Panc1 (cell line): Measurements from ENCODE around the gene SPINDOC. TPM values are rescaled to one million over a fixed set of nuclear protein-coding genes. Genes with fewer than 3 reads are reported as not detected.
A peak's percentile ranks its signal among the peaks of the same experiment; 100 is the strongest.

Source experiments
- ATAC-seq: fragments of 200-7000 bp; cut with Tn5 transposase; 2 replicates; pipeline ENCODE4 v1.9.1; 2020; ENCODE audit warnings: mild to moderate bottlenecking, moderate library complexity
- BruUV-seq: library from RNA; stranded (reverse); fragments of 400-500 nt; replicated peaks from 2 replicates; lab custom pipeline; 2021; lab: Mats Ljungman, UMichigan
- CTCF ChIA-PET: fragments of 300-600 bp; sonication (Branson Sonifier 250); formaldehyde crosslinking; loops from one replicate; lab custom pipeline; 2022; ENCODE audit warnings: antibody characterized with exemption; lab: Charles Lee
- POLR2A ChIA-PET: fragments of 300-600 bp; sonication (Branson Sonifier 250); formaldehyde crosslinking; loops from one replicate; lab custom pipeline; 2022; ENCODE audit warnings: antibody characterized with exemption; lab: Charles Lee
- DNase-seq: peaks from one replicate; pipeline ENCODE4 v3.0.0-alpha.2; 2010; ENCODE audit warnings: low read depth, low spot score
- H3K27ac ChIP-seq: 2 replicates; pipeline ENCODE4 v1.5.1; 2011; ENCODE audit warnings: mild to moderate bottlenecking, low read length, inconsistent platforms
- H3K27me3 ChIP-seq: fragments of 200-500 bp; sonication (Bioruptor generic); 2 replicates; pipeline ENCODE4 v1.6.0; 2014; ENCODE audit warnings: low read length, inconsistent platforms; ENCODE audit not compliant: control insufficient read depth, insufficient read depth
- H3K36me3 ChIP-seq: fragments of 200-500 bp; sonication (Bioruptor generic); 2 replicates; pipeline ENCODE4 v1.5.1; 2014; ENCODE audit warnings: inconsistent platforms, mild to moderate bottlenecking, low read length, moderate library complexity; ENCODE audit not compliant: control insufficient read depth, insufficient read depth
- H3K4me1 ChIP-seq: 2 replicates; pipeline ENCODE4 v1.5.1; 2011; ENCODE audit warnings: inconsistent platforms, mild to moderate bottlenecking, low read length, moderate library complexity; ENCODE audit not compliant: control insufficient read depth, insufficient read depth
- H3K4me3 ChIP-seq, 2 experiments: 2 replicates each; pipeline ENCODE4 v1.5.1; 2011 to 2012; ENCODE audit warnings: low read depth in 2 of 2, low read length in 2 of 2, mild to moderate bottlenecking in 2 of 2, inconsistent platforms in 1 of 2, moderate library complexity in 1 of 2
- H3K9me3 ChIP-seq: fragments of 200-500 bp; sonication (Bioruptor generic); 2 replicates; pipeline ENCODE4 v1.5.1; 2014; ENCODE audit warnings: low read depth, mild to moderate bottlenecking, inconsistent platforms, low read length, moderate library complexity; ENCODE audit not compliant: control insufficient read depth, insufficient read depth
- CTCF ChIP-seq: fragments of 450-650 bp; IDR thresholded peaks from 2 replicates; pipeline ENCODE4 v1.5.1; 2017; ENCODE audit warnings: mild to moderate bottlenecking
- POLR2AphosphoS5 ChIP-seq: IDR thresholded peaks from 2 replicates; pipeline ENCODE4 v1.6.1; 2012; ENCODE audit warnings: mild to moderate bottlenecking, low read depth, low read length, moderate library complexity
- SIN3A ChIP-seq: IDR thresholded peaks from 2 replicates; pipeline ENCODE4 v1.6.1; 2012; ENCODE audit warnings: low read depth, mild to moderate bottlenecking, low read length, moderate library complexity, borderline replicate concordance; ENCODE audit not compliant: insufficient read depth
- TCF7L2 ChIP-seq: IDR thresholded peaks from 2 replicates; pipeline ENCODE4 v1.6.1; 2011; ENCODE audit warnings: mild to moderate bottlenecking, low read depth, low read length, inconsistent platforms
- in situ Hi-C: cut with HindIII; loops from 2 replicates; pipeline ENCODE4 v1.10.0; 2016; ENCODE audit warnings: low sequenced_read_pairs, low pct_unique_long_range_greater_than_20kb
- intact Hi-C: fragments of 100-400 bp; cut with micrococcal nuclease; formaldehyde crosslinking; loops from one replicate; pipeline ENCODE4 v1.10.0; 2022; ENCODE audit not compliant: unreplicated experiment
- total RNA-seq: library from RNA; stranded (reverse); gene quantifications from one replicate; pipeline ENCODE4 v1.2.1, GENCODE V29; 2021; ENCODE audit not compliant: unreplicated experiment
- TF ChIP-seq, protein P1 (sequence below), 2 experiments: IDR thresholded peaks; 2 replicates each; pipeline ENCODE4 v1.6.1; 2011 to 2012; ENCODE audit warnings: low read depth in 2 of 2, control low read depth in 1 of 2, low read length in 1 of 2, mild to moderate bottlenecking in 1 of 2, moderate library complexity in 1 of 2; ENCODE audit not compliant: insufficient read depth in 1 of 2

Gene SPINDOC
- total RNA-seq, 1 experiment from 2014 or later = 59.1 TPM

- Histone ChIP-seq H3K36me3 (no peaks in the 10 kb centered on the region), H3K27me3 (no peaks in the 10 kb centered on the region), H3K4me3 (no peak overlapping the region), H3K4me1 (peaks cover 32% of the 10 kb centered on the region), H3K9me3 (no peaks in the 10 kb centered on the region), H3K27ac (no peak overlapping the region)
- ChIA-PET CTCF (no interaction called here), POLR2A (no interaction called here)
- intact Hi-C loops = no loop called here
- no TSS peak for BruUV-seq
- DNase-seq (no peak), ATAC-seq (no peak)
- TF ChIP-seq POLR2AphosphoS5 = no peak
- TF ChIP-seq TCF7L2 = no peak
- TF ChIP-seq SIN3A = no peak
- TF ChIP-seq, protein P1, sequence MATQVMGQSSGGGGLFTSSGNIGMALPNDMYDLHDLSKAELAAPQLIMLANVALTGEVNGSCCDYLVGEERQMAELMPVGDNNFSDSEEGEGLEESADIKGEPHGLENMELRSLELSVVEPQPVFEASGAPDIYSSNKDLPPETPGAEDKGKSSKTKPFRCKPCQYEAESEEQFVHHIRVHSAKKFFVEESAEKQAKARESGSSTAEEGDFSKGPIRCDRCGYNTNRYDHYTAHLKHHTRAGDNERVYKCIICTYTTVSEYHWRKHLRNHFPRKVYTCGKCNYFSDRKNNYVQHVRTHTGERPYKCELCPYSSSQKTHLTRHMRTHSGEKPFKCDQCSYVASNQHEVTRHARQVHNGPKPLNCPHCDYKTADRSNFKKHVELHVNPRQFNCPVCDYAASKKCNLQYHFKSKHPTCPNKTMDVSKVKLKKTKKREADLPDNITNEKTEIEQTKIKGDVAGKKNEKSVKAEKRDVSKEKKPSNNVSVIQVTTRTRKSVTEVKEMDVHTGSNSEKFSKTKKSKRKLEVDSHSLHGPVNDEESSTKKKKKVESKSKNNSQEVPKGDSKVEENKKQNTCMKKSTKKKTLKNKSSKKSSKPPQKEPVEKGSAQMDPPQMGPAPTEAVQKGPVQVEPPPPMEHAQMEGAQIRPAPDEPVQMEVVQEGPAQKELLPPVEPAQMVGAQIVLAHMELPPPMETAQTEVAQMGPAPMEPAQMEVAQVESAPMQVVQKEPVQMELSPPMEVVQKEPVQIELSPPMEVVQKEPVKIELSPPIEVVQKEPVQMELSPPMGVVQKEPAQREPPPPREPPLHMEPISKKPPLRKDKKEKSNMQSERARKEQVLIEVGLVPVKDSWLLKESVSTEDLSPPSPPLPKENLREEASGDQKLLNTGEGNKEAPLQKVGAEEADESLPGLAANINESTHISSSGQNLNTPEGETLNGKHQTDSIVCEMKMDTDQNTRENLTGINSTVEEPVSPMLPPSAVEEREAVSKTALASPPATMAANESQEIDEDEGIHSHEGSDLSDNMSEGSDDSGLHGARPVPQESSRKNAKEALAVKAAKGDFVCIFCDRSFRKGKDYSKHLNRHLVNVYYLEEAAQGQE (IDR thresholded peaks at IDR 0.05; ENCODE audit: insufficient read depth in 1 of 2, low read depth in 2 of 2, low read length in 1 of 2) = no peak
- TF ChIP-seq CTCF = no peak
- in situ Hi-C loops = no loop called here
These were observed 56.4 kb downstream of the SPINDOC start for GRCh38 chr11:63869683-63870082.

GRCh38 chr11:63870351-63871140 is 57.3 kb downstream of the SPINDOC start:
- TF ChIP-seq SIN3A (no peak), POLR2AphosphoS5 (no peak), CTCF (no peak), TCF7L2 (no peak)
- TF ChIP-seq, protein P1 (IDR thresholded peaks at IDR 0.05; ENCODE audit: insufficient read depth in 1 of 2, low read depth in 2 of 2, low read length in 1 of 2) = no peak
- Histone ChIP-seq H3K4me1 (peaks cover 32% of the 10 kb centered on the region), H3K4me3 (no peak overlapping the region), H3K36me3 (no peaks in the 10 kb centered on the region), H3K27me3 (no peaks in the 10 kb centered on the region), H3K9me3 (no peaks in the 10 kb centered on the region), H3K27ac (no peak overlapping the region)
- intact Hi-C loops = no loop called here
- BruUV-seq = no TSS peak
- ATAC-seq (peak; percentile 42; the same call in 1 of the 2 replicates), DNase-seq (no peak)
- ChIA-PET CTCF (interaction anchor here (0.6 kb wide), 1 partner anchor 9 kb away, joined by 5 read pairs; no protein-coding TSS in a partner anchor), POLR2A (interaction anchor here (0.6 kb wide), 1 partner anchor 515 kb away, joined by 3 read pairs; no protein-coding TSS in a partner anchor)
- in situ Hi-C loops = no loop called here
